ENCODE results near the gene OLA1.

The OLA1 gene

GRCh38 chr2:174112073-174112472 is 136.3 kb downstream of the OLA1 start:
- DNase-seq: no peak

GRCh38 chr2:174108579-174108978 is 139.8 kb downstream of the OLA1 start:
- DNase-seq: no peak

GRCh38 chr2:174106736-174107135 is 141.6 kb downstream of the OLA1 start:
- DNase-seq: no peak

GRCh38 chr2:174094542-174094941 is 153.8 kb downstream of the OLA1 start:
- no peak for DNase-seq

GRCh38 chr2:174090476-174090875 is 157.9 kb downstream of the OLA1 start:
- DNase-seq: no peak

GRCh38 chr2:174088706-174089460 is 159.4 kb downstream of the OLA1 start:
- no peak for DNase-seq

- DNase-seq: no peak
These were observed 161.6 kb downstream of the OLA1 start for GRCh38 chr2:174086708-174087107.

- no peak for DNase-seq
These were observed 162.6 kb downstream of the OLA1 start for GRCh38 chr2:174085781-174086180.

GRCh38 chr2:174083843-174084458 is 164.4 kb downstream of the OLA1 start:
- DNase-seq: no peak

GRCh38 chr2:174080672-174081121 is 167.6 kb downstream of the OLA1 start:
- no peak for DNase-seq

- no peak for DNase-seq
These were observed 170.1 kb downstream of the OLA1 start for GRCh38 chr2:174078275-174078674.

- DNase-seq: no peak
These were observed 171.4 kb downstream of the OLA1 start for GRCh38 chr2:174076975-174077374.

- DNase-seq: no peak
These were observed 172.3 kb downstream of the OLA1 start for GRCh38 chr2:174076040-174076439.

GRCh38 chr2:174074831-174075230 is 173.5 kb downstream of the OLA1 start:
- DNase-seq: no peak

GRCh38 chr2:174072857-174073256 is 175.5 kb downstream of the OLA1 start:
- DNase-seq: no peak

- no peak for DNase-seq
These were observed 176.3 kb downstream of the OLA1 start for GRCh38 chr2:174072069-174072468.

- no peak for DNase-seq
These were observed 177.0 kb downstream of the OLA1 start for GRCh38 chr2:174071321-174071720.

GRCh38 chr2:174070281-174070680 is 178.1 kb downstream of the OLA1 start:
- no peak for DNase-seq

GRCh38 chr2:174067815-174068214 is 180.5 kb downstream of the OLA1 start:
- DNase-seq: no peak

GRCh38 chr2:174066871-174067270 is 181.5 kb downstream of the OLA1 start:
- no peak for DNase-seq

GRCh38 chr2:174063492-174064092 is 184.7 kb downstream of the OLA1 start:
- DNase-seq: no peak

GRCh38 chr2:174062934-174063333 is 185.4 kb downstream of the OLA1 start:
- no peak for DNase-seq

GRCh38 chr2:174059884-174060244 is 188.5 kb downstream of the OLA1 start:
- no peak for DNase-seq

GRCh38 chr2:174059178-174059883 is 189.0 kb downstream of the OLA1 start:
- no peak for DNase-seq
